Fibroblast of the conjunctiva (primary cell): ENCODE data around the gene CLMN.
"Not testable (repeated sequence)": the region's sequence is repeated elsewhere in the genome, so short reads cannot be mapped to it uniquely, and the experiment has no call there.

Experiments
- DNase-seq: peaks from one replicate; pipeline ENCODE4 v3.0.0-alpha.2; 2010; ENCODE audit warnings: low read depth

The CLMN gene

GRCh38 chr14:95288672-95289322 is 30.9 kb downstream of the CLMN start:
- no peak for DNase-seq

DNA sequence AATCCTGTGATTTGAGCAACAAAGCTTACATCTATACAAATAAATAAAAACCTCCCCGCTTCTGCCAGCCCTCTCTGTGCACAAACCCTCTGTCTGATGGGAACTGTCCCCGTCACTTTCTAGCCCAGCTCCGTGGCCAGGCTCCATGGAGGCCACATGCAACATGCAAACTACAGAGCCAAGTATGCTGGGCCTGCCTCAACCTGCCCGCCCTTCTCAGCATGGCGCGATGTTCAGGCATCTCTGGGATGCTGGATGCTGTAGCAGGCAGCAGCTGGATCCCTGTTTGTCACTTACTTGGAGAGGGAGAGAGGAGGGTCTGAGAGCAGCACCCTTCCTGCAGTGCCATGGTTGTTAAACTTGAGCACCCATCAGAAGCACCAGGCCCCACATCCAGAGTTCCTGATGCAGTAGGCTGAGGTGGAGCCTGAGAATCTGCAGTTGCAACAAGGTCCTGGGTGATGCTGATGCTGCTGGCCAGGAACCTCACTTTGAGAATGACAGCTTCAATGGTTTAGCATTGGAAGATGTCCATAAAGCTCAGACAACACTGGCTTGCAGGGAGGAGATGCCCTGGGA is 32.4 kb downstream of the CLMN start:
- DNase-seq: no peak

GRCh38 chr14:95286645-95287044 is 33.1 kb downstream of the CLMN start:
- no peak for DNase-seq

DNA sequence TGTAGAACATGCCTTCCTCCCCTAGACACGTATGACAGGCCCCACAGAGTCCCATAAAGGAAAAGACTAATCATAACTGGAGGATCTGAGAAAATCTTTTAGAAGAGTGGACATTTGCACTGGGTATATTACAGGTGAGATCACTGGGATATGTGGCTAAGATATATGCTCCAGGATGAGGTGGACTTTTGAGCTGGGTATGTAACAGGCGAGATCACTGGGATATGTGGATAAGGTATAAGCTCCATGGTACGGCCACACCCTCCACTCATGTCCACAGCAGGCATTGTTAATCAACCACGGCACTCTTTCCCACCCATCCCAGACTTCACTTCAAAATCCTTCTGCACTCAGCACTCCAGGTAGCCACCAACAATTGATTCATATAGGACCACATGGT is 34.1 kb downstream of the CLMN start:
- no peak for DNase-seq

GRCh38 chr14:95283802-95284201 is 35.9 kb downstream of the CLMN start:
- not testable (repeated sequence) for DNase-seq

DNA sequence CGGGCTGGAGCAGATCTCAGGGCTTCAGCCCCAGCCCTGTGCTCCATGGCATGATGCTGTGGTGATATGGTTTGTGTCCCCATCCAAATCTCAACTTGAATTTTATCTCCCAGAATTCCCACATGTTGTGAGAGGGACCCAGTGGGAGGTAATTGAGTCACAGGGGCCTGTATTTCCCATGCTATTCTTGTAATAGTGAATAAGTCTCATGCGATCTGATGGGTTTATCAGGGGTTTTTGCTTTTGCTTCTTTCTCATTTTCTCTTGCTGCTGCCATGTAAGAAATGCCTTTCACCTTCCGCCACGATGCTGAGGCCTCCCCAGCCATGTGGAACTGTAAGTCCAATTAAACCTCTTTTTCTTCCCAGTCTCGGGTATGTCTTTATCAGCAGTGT is 36.7 kb downstream of the CLMN start:
- DNase-seq: not testable (repeated sequence)

- DNase-seq: no peak
Observed at GRCh38 chr14:95282354-95282985, 37.2 kb downstream of the CLMN start.

GRCh38 chr14:95281560-95282176 is 38.0 kb downstream of the CLMN start:
- DNase-seq: no peak

GRCh38 chr14:95275494-95275893 is 44.2 kb downstream of the CLMN start:
- DNase-seq: no peak

GRCh38 chr14:95274874-95275273 is 44.8 kb downstream of the CLMN start:
- DNase-seq: no peak

GRCh38 chr14:95274279-95274678 is 45.4 kb downstream of the CLMN start:
- DNase-seq: no peak

DNA sequence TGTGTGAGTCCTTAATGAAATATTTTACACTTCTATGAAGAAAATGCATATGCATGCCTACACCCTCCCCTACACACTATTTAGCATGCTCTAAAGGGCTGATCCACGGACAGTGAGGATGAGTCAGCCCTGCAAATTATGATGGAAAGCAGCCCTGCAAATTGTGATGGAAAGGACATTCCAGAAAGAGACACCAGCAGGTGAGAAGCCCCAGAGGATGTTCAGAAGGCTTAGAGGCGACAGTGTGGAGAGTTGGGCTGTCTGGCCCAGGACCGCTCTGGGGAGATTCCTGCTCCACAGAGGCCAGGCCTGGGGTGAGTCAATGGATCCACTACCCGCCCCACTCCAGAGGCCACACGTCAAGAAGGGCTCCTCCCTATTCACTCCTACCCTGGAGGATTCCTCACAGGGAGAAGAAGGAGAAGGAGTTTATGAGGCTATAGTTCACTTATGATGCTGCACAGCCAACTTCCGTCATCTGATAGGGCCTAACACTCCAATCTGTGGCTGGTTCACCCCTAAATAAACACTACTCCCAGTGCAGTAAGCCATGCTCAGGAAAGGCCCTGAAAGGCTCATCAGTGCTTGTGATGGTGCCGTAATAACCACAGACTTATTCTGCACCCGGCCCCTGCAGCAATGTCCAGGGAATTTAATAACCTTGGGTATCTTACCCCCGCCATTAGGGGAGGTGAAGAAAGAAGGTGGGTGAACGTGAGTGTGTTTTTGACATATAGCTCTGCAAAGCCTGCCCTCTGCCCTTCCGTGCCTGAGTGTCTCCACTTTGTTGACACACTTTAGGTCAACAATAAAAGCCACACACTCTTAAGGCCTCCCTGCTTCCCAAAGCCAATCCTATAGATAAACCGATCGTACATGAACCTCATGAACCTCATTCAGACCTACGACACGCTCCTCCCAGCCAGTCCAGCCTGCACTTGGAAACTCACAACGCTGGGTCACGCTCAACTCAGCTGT is 46.4 kb downstream of the CLMN start:
- DNase-seq: no peak

- DNase-seq: no peak
Observed at GRCh38 chr14:95272057-95272456, 47.7 kb downstream of the CLMN start.

DNA sequence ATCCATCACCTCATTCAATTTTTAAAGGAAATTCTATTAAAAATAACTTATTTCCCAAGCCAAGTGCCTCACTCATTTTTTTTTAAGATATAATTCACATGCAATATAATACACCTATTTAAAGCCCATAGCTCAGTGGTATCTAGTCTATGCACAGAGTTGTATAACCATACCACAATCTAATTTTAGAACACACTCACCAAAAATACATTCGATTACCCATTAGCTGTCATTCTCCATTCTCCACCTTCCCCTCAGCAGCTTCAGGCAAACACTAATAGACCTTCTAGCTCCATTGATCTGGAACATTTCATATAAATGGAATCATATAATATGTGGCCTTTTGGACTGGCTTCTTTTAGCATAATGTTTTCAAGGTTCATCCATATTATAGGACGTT is 49.5 kb downstream of the CLMN start:
- no peak for DNase-seq

GRCh38 chr14:95269493-95269892 is 50.2 kb downstream of the CLMN start:
- DNase-seq: no peak

DNA sequence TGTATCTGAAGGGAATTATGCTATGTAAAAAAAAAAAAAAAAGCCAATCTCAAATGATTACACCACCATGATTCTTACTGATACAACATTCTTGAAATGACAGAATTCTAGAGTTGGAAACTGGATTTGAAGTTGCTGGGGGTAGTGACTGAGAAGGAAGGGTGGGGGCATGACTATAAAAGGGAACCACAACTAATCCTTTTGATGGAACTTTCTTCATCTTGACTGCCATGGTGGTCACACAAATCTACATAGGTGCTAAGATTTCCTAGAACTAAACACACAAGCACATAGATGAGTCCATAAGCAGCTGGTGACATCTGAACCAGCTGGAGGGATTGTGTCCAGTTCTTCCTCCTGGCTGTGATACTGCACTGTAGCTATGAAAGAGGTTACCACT is 51.4 kb downstream of the CLMN start:
- DNase-seq: no peak

- DNase-seq: no peak
Observed at GRCh38 chr14:95267306-95267705, 52.4 kb downstream of the CLMN start.

- peak; percentile 73 for DNase-seq
Observed at GRCh38 chr14:95265106-95266094, 54.3 kb downstream of the CLMN start.

- no peak for DNase-seq
Observed at GRCh38 chr14:95264271-95264973, 55.3 kb downstream of the CLMN start.
